Dermis blood vessel endothelial cell (primary cell): ENCODE results near the gene CCDC14. TPM values are rescaled to one million over a fixed set of nuclear protein-coding genes. Genes with fewer than 3 reads are reported as not detected.

Experiments
- total RNA-seq: library from RNA; depleted of rRNA; stranded (reverse); fragments of >200 nt; gene quantifications from 2 replicates; pipeline ENCODE4 v1.2.3, GENCODE V29; 2014

The CCDC14 gene
- total RNA-seq, 1 donor from 2014 or later: 16.7 TPM

Other genes with a start within 250 kb of the CCDC14 start
- gene MYLK, start 76.9 kb downstream of the CCDC14 start, total RNA-seq: 69.6 and 78.1 TPM in 2 replicates
- not detected in 2 replicates for gene ROPN1, start 30.9 kb upstream of the CCDC14 start, total RNA-seq
- gene KALRN, start 72.1 kb upstream of the CCDC14 start, total RNA-seq: 140 and 151 TPM in 2 replicates